ENCODE measurements around the gene PPP3R1. TPM values are rescaled to one million over a fixed set of nuclear protein-coding genes. Genes with fewer than 3 reads are reported as not detected.

PPP3R1 gene
- total and polyA plus RNA-seq, 10 of the 15 experiments (the other 5 are each of a cell fraction or from before 2014, with no cell fraction given): 1.5 to 61.0 (median 15.8) TPM

- TF ChIP-seq ZBTB4 (CRISPR knock-in tag; IDR thresholded peaks at IDR 0.05): no peak
- TF ChIP-seq POLR2AphosphoS5 (IDR thresholded peaks at IDR 0.05; ENCODE audit: low read length): no peak
- TF ChIP-seq SMC3 (IDR thresholded peaks at IDR 0.05; ENCODE audit: borderline replicate concordance, low read length): peak; percentile 69; the same call in 1 of the 2 replicates
- TF ChIP-seq RAD21 (IDR thresholded peaks at IDR 0.05; ENCODE audit: insufficient read depth, low read depth, low read length): peak; percentile 97
Measured at GRCh38 chr2:68292108-68292710, 39.9 kb upstream of the PPP3R1 start (continued).

- no peak overlapping the region for H3K4me3 ChIP-seq
- FAIRE-seq: no peak
- no peaks in the 10 kb centered on the region for H4K20me1 ChIP-seq (ENCODE audit: control insufficient read depth, insufficient read depth)
- ChIA-PET RAD21 (ENCODE audit: unreplicated experiment) (interaction anchor here (0.5 to 6.7 kb wide), 7 partner anchors 8 to 169 kb away, joined by 3 to 25 read pairs (median 6); no protein-coding TSS in a partner anchor), POLR2A (interaction anchor here (1.2 kb wide), 1 partner anchor 153 kb away, joined by 3 read pairs; no protein-coding TSS in a partner anchor), CTCF (interaction anchor here (0.6 to 3.9 kb wide), 15 partner anchors 12 to 802 kb away, joined by 3 to 45 read pairs (median 5); partner anchors contain the start of gene PLEK), SMC1A (ENCODE audit: uncharacterized antibody, unreplicated experiment) (interaction anchor here (0.9 to 3.4 kb wide), 12 partner anchors 9 to 558 kb away, joined by 3 to 19 read pairs (median 4); no protein-coding TSS in a partner anchor)
- H3K9ac ChIP-seq (ENCODE audit: control insufficient read depth, insufficient read depth, low read length): no peak overlapping the region
- peaks cover 6% of the 10 kb centered on the region for H3K4me1 ChIP-seq (ENCODE audit: control insufficient read depth, insufficient read depth, low read length)
- H3K79me2 ChIP-seq (ENCODE audit: control insufficient read depth, insufficient read depth, low read length): no peaks in the 10 kb centered on the region
- TF ChIP-seq ETV6 (conservative IDR thresholded peaks at IDR 0.05 in 1 of 2, IDR thresholded peaks at IDR 0.05 in 1 of 2; ENCODE audit: borderline replicate concordance in 1 of 2, low read depth in 1 of 2) (no peak), SUZ12 (IDR thresholded peaks at IDR 0.05; ENCODE audit: unreplicated experiment) (no peak), ATF2 (IDR thresholded peaks at IDR 0.05; ENCODE audit: low read length) (no peak), TCF12 (IDR thresholded peaks at IDR 0.05; ENCODE audit: low read depth, low read length) (no peak), JUNB (IDR thresholded peaks at IDR 0.05) (no peak), PRDM15 (CRISPR knock-in tag; IDR thresholded peaks at IDR 0.05) (no peak), MYC (IDR thresholded peaks at IDR 0.05; ENCODE audit: insufficient read depth, insufficient read length, insufficient replicate concordance, low read length, severe bottlenecking) (no peak), NR2C1 (IDR thresholded peaks at IDR 0.05) (no peak), STAT3 (IDR thresholded peaks at IDR 0.05; ENCODE audit: low read depth, low read length) (no peak)
- intact Hi-C loops (cut with micrococcal nuclease; ENCODE audit: unreplicated experiment): loop anchor here (5.0 kb wide), 1 partner anchor 151 kb away; no protein-coding TSS in a partner anchor
- H3K27ac ChIP-seq (ENCODE audit: control insufficient read depth, insufficient read depth): no peak overlapping the region
- no peaks in the 10 kb centered on the region for H3K27me3 ChIP-seq (replicated peaks in 1 of 2; ENCODE audit: control insufficient read depth in 2 of 2, insufficient read depth in 2 of 2, low read length in 1 of 2)
- H2AFZ ChIP-seq (ENCODE audit: control insufficient read depth, low read depth, low read length): no peak overlapping the region
- no peak for DNase-seq (ENCODE audit: low read depth, low spot score)
- BruUV-seq (replicated peaks): no TSS peak
- WGBS (ENCODE audit: insufficient coverage, insufficient replicate concordance, low lambda C conversion rate, missing lambda C conversion rate): 66% methylated on average over 6 of the region's 6 CpGs
- H3K4me2 ChIP-seq (ENCODE audit: control insufficient read depth, insufficient read depth): no peak overlapping the region
- H3K9me3 ChIP-seq (replicated peaks; ENCODE audit: control insufficient read depth, insufficient read depth, low read length): no peaks in the 10 kb centered on the region
- no peak for ATAC-seq
- in situ Hi-C loops (cut with MboI): no loop called here
- H3K36me3 ChIP-seq (ENCODE audit: control insufficient read depth in 2 of 2, insufficient read depth in 2 of 2, low read length in 1 of 2): no peaks in the 10 kb centered on the region
Measured at GRCh38 chr2:68291314-68291713, 39.0 kb upstream of the PPP3R1 start.

Data from GM12878 (cell line).